GM18507 (cell line): ENCODE data around the gene TM6SF1.
"Not testable (repeated sequence)": the region's sequence is repeated elsewhere in the genome, so short reads cannot be mapped to it uniquely, and the experiment has no call there.

Source experiments
- DNase-seq: peaks from one replicate; pipeline ENCODE4 v3.0.0; 2011; ENCODE audit warnings: low read depth; ENCODE audit not compliant: insufficient read length; ENCODE audit errors: extremely low spot score
- FAIRE-seq: peaks from 2 replicates; lab custom pipeline; 2011; peaks lifted over from hg19 to GRCh38; lab: Jason Lieb, UNC

Gene TM6SF1

GRCh38 chr15:83164771-83165404 lies 57.4 kb downstream of the TM6SF1 start:
- FAIRE-seq (no peak), DNase-seq (no peak)

GRCh38 chr15:83166218-83166617 lies 58.8 kb downstream of the TM6SF1 start:
- DNase-seq, result no peak
- FAIRE-seq, result no peak

GRCh38 chr15:83166830-83167229 lies 59.4 kb downstream of the TM6SF1 start:
- no peak for FAIRE-seq
- DNase-seq, result no peak

- not testable (repeated sequence) for DNase-seq, FAIRE-seq
Measured at GRCh38 chr15:83169576-83169975, 62.1 kb downstream of the TM6SF1 start.

- DNase-seq (no peak), FAIRE-seq (no peak)
Measured at GRCh38 chr15:83170474-83171165, 63.2 kb downstream of the TM6SF1 start.

- no peak for FAIRE-seq
- DNase-seq, result no peak
Measured at GRCh38 chr15:83174891-83175290, 67.4 kb downstream of the TM6SF1 start.

GRCh38 chr15:83178390-83178789 lies 70.9 kb downstream of the TM6SF1 start:
- DNase-seq (no peak), FAIRE-seq (no peak)

- no peak for DNase-seq
- no peak for FAIRE-seq
Measured at GRCh38 chr15:83178869-83179325, 71.5 kb downstream of the TM6SF1 start.

GRCh38 chr15:83185561-83185960 lies 78.1 kb downstream of the TM6SF1 start:
- FAIRE-seq, result no peak
- no peak for DNase-seq
